Stomach smooth muscle (tissue), 2 donors: ENCODE measurements around the gene KSR1.

Experiments used
- H3K27ac ChIP-seq: one replicate; pipeline ENCODE4 v1.7.0; 2013; ENCODE audit warnings: mild to moderate bottlenecking, low read length, inconsistent platforms
- H3K27me3 ChIP-seq, 2 donors: one replicate each; pipeline ENCODE4 v1.7.0; 2013; ENCODE audit warnings: low read length in 2 of 2; ENCODE audit not compliant: insufficient read depth in 2 of 2, control insufficient read depth in 1 of 2
- H3K36me3 ChIP-seq, 2 donors: one replicate each; pipeline ENCODE4 v1.7.0; 2013; ENCODE audit warnings: low read length in 2 of 2; ENCODE audit not compliant: control insufficient read depth in 2 of 2, insufficient read depth in 2 of 2
- H3K4me1 ChIP-seq: one replicate; pipeline ENCODE4 v1.7.0; 2013; ENCODE audit warnings: low read length; ENCODE audit not compliant: control insufficient read depth, insufficient read depth
- H3K4me3 ChIP-seq, 2 donors: one replicate each; pipeline ENCODE4 v1.7.0; 2013; ENCODE audit warnings: low read length in 2 of 2
- H3K9ac ChIP-seq, 2 donors: one replicate each; pipeline ENCODE4 v1.7.0; 2013; ENCODE audit warnings: low read length in 2 of 2, mild to moderate bottlenecking in 1 of 2
- H3K9me3 ChIP-seq, 2 donors: one replicate each; pipeline ENCODE4 v1.7.0; 2013; ENCODE audit warnings: low read length in 2 of 2; ENCODE audit not compliant: control insufficient read depth in 2 of 2
- donor health status: healthy.
- donor health status: Pancreatic carcinoma.

The KSR1 gene

DNA sequence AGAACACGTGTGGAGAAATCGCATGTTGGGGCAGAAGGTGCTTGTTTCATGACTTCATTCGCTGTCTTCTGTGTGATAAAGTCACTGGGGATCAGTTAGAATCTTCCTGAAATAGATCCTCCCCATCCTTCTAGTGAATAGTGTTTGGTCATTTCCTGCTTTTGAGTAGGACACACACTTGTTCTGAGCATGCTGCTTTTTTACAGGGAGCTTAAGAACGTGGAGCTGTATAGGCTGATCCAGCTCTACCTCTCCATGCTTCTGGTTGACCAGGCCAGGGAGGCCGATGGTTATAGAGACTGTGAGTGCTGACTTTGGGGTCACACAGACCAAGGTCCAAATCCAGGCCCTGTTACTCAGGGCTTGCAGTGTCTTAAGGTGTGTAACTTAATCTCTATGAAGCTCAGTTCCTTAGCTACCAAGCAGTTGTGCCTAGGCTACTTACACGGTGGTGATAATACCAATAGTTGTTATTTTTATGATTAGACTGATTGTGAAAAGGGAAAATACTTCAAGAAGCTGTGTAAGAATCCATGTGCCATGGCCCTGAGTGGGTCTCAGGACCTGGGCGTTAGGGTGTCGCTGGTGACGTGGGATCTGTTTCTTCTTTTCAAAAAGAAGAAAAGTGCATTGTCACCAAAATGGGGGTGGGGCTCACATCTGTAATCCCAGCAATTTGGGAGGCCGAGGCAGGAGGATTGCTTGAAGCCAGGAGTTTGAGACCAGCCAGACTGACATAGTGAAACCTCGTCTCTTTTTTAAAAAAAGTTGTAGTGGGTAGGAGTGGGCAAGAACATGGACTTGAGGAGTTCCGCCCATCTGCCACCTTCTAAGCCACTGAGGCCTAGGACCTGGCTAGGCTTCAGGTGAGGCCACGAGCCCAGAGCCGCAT is 110.7 kb downstream of the KSR1 start:
- no peaks in the 10 kb centered on the region for H3K36me3 ChIP-seq
- H3K4me1 ChIP-seq = peaks cover 2% of the 10 kb centered on the region
- H3K9ac ChIP-seq = no peak overlapping the region
- no peaks in the 10 kb centered on the region for H3K27me3 ChIP-seq
- H3K4me3 ChIP-seq = no peak overlapping the region
- H3K9me3 ChIP-seq = no peaks in the 10 kb centered on the region
- H3K27ac ChIP-seq = no peak overlapping the region

DNA sequence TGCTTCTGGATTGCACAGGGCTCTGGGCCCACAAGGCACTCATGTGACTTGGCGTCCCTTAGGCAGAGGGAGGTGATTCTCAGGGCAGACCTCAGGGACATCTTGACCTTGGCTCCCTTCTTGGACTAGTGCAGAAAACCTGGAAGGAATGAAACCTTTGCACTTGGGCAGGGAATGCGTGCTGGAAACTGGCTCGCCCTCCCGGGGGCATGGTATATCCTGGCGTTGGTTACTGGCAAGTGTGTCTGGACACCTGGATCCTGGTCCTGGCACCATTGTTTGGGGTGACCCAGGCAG is 111.3 kb downstream of the KSR1 start:
- H3K27me3 ChIP-seq = no peaks in the 10 kb centered on the region
- peaks cover 2% of the 10 kb centered on the region for H3K4me1 ChIP-seq
- H3K9ac ChIP-seq = no peak overlapping the region
- no peak overlapping the region for H3K4me3 ChIP-seq
- no peaks in the 10 kb centered on the region for H3K9me3 ChIP-seq
- H3K27ac ChIP-seq = no peak overlapping the region
- H3K36me3 ChIP-seq = no peaks in the 10 kb centered on the region

DNA sequence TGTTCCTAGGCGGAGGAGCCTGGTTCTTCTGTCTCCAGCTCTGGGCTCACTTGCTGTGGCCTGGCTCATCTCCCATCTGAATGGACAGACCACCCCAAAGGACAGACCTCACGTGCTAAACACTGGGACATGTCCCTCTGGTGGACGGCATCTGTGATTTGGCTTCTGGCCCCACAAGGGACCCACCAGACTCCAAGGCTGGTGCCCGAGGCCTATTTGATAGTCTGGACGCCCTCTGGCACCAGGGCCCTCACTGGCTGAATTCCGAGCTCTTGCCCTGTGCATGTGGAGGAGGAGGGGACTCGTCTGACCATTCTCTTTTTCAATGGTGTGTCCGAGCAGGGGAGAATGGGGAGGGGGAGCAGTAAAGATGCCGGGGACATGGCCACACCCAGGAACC is 112.0 kb downstream of the KSR1 start:
- no peak overlapping the region for H3K27ac ChIP-seq
- H3K27me3 ChIP-seq = no peaks in the 10 kb centered on the region
- H3K36me3 ChIP-seq = no peaks in the 10 kb centered on the region
- peaks cover 2% of the 10 kb centered on the region for H3K4me1 ChIP-seq
- no peaks in the 10 kb centered on the region for H3K9me3 ChIP-seq
- no peak overlapping the region for H3K9ac ChIP-seq
- H3K4me3 ChIP-seq = no peak overlapping the region

DNA sequence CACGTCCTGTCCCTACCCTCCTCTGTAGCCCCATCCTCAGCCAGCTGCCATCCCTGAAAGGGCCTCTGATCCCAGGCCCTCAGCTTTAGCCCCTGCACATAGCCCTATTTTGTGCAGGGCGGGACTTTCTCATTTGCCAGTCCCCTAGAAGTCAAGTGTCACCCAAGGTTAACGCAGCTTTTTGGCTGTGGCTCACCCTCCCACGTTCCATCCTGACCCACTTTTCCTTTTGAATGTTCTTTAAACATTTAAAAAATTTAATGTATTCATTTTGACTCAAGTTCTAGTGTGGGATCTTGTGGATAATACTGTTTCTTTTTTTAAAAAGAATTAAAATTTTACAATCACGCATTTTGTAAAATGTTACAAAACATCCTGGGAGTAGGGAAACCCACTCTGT is 112.6 kb downstream of the KSR1 start:
- H3K9ac ChIP-seq = no peak overlapping the region
- no peaks in the 10 kb centered on the region for H3K27me3 ChIP-seq
- peaks cover 2% of the 10 kb centered on the region for H3K4me1 ChIP-seq
- no peaks in the 10 kb centered on the region for H3K9me3 ChIP-seq
- H3K4me3 ChIP-seq = no peak overlapping the region
- no peaks in the 10 kb centered on the region for H3K36me3 ChIP-seq
- H3K27ac ChIP-seq = no peak overlapping the region

DNA sequence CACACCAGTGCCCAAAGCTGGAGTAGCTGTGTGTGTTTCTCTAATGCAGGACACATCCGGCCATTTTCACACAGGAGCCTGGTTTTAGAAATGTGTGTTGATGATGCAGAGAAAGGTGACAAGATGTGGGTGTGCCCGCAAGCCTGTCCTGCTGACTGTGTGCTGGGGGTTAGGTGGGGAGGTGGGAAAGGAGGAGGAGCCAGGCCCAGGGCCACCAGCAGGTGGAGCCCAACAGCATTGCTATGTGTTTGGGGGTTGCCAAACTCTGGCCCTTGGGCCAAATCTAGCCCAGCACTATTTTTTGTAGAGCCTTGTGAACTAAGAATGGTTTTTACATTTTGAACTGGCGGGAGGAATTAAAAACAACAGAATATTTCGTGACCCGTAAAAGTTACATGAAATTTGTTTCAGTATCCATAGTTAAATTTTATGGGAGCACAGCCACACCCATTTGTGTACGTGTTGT is 113.0 kb downstream of the KSR1 start:
- Histone ChIP-seq H3K36me3 (no peaks in the 10 kb centered on the region), H3K4me3 (no peak overlapping the region), H3K27me3 (no peaks in the 10 kb centered on the region), H3K27ac (no peak overlapping the region), H3K9me3 (no peaks in the 10 kb centered on the region), H3K9ac (no peak overlapping the region), H3K4me1 (peaks cover 2% of the 10 kb centered on the region)

DNA sequence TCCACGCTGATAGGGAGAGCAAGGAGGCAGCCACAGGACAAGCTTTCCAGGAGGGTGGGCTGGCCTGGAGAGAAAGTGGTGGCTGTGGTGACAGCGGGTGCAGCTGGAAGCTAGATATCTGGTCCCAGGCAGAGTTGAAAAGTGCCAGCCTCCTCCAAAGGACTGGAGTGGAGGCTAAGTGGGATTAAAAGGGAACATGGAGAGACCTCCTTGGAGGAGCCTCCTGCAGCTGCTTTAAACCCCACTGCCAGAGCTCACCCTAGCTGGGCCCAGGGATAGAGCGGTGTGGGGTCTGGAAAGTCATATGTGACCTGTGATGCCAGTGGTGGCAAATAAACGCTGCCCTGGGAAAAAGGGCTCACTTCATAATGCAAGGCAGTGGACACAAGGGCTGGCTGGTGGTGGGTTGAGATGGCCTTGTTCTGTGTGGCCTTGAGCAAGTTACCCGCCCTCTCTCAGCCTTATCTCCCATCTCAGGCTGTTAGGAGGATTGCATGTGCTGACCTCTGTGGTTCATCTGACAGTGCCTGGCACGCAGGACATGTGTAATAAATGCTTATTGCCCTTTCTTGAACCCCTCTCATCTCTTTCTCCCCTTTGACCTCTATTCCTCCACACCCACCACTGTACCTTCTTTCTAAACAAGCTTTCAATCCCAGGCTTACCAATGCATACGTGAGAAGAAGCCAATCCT is 113.8 kb downstream of the KSR1 start:
- H3K27ac ChIP-seq = no peak overlapping the region
- no peak overlapping the region for H3K9ac ChIP-seq
- no peaks in the 10 kb centered on the region for H3K36me3 ChIP-seq

DNA sequence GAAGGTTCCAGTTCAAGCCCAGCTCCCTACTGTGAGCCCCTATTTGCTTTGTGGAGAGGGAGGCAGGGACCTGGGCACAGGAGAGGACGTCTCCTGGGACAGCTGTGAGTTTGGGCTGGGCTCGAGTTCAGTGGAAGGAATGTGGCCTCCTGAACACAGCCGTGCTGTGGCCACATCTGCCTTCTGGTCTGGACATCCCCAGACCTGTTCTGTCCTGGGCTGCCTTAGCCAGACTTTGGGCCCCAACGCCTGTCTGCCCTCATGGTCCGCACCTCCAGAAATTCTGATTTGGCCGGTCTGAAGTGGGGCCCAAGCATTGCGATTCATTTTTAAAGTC is 114.3 kb downstream of the KSR1 start:
- Histone ChIP-seq H3K27me3 (no peaks in the 10 kb centered on the region), H3K9ac (no peak overlapping the region), H3K4me3 (no peak overlapping the region), H3K27ac (no peak overlapping the region), H3K36me3 (no peaks in the 10 kb centered on the region), H3K4me1 (peaks cover 2% of the 10 kb centered on the region), H3K9me3 (no peaks in the 10 kb centered on the region)

More for the DNA sequence above, 113.8 kb downstream of the KSR1 start:
- Histone ChIP-seq H3K4me3 (no peak overlapping the region), H3K27me3 (no peaks in the 10 kb centered on the region), H3K9me3 (no peaks in the 10 kb centered on the region), H3K4me1 (peaks cover 2% of the 10 kb centered on the region)

DNA sequence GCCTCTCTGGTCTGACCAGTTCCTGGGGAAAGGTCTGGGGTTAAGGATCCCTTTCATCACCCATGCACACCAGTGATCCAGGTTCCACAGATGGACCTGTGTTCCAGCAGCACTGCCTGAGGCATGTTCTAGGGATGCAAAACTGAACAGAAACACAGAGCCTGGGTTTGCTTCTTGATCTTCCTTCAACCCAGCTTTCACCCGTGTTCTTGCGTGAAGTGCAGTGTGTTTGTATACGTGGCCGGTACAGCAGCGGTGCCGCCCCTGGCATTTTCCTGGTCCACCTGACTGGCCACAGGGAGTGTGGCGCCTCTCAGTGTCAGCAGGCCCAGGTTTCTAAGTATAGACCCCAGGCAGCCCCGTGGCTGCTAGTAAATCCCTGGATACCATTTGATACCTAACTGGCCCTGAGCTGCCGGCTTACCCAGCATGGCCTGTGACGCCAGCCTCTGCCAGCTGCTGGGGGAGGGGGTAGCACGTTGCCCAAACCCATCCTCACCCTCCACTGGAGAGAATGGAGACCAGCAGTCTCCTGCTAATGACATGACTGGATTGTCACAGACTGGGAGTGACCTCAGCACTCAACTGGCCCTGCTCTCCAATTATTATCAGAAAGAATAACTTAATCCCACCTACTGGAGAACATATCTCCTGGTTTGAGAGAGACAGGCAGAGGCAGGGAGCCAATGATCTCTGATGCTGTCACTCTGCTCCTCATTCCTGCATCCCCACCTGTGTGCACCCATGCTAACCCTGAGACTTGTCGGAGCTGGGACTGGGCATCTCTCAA is 115.5 kb downstream of the KSR1 start:
- Histone ChIP-seq H3K9ac (no peak overlapping the region), H3K27me3 (no peaks in the 10 kb centered on the region), H3K36me3 (no peaks in the 10 kb centered on the region), H3K9me3 (no peaks in the 10 kb centered on the region), H3K27ac (no peak overlapping the region), H3K4me1 (peaks cover 2% of the 10 kb centered on the region), H3K4me3 (no peak overlapping the region)

DNA sequence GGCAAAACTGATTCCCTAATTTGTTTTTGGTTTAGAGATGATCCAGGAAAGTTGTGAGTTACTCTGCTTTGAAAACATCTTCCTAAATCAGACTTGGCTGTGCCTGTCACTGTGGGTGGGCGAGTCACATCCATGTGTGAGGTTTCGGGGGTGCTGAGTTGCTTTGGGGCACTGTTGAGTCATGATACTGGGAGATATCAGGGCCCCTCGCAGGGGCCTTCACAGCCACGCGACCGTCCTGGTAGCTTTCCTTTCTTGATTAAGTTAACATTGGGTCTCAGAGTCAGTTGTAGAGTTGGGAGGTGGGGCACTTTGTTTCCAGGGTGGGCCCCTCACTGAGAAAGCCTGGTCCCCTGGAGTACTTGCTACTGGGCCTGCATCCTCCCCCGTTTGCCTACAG is 116.4 kb downstream of the KSR1 start:
- H3K4me3 ChIP-seq = no peak overlapping the region
- H3K9me3 ChIP-seq = no peaks in the 10 kb centered on the region
- no peaks in the 10 kb centered on the region for H3K27me3 ChIP-seq
- H3K4me1 ChIP-seq = peaks cover 6% of the 10 kb centered on the region
- H3K27ac ChIP-seq = no peak overlapping the region
- H3K9ac ChIP-seq = no peak overlapping the region
- no peaks in the 10 kb centered on the region for H3K36me3 ChIP-seq

DNA sequence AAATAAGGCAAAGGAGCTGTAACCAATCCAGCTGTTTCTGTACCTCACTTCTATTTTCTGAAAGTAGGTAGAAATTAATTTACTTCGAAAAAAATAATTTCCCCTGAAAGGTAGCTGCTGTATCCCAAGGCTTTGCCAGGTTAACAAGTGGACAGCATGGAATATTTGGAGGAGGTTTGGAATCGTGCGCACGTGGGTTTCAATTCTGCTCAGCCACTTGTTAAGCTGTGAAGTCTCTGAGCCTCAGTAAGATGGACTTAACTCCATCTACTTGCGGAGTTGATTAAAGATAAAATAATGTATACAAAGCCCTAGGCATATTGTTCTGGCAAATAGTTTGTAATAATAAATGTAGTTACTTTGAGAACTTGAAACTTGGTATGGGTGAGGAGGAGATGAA is 117.3 kb downstream of the KSR1 start:
- Histone ChIP-seq H3K4me1 (peaks cover 14% of the 10 kb centered on the region), H3K9ac (no peak overlapping the region), H3K27me3 (no peaks in the 10 kb centered on the region), H3K27ac (no peak overlapping the region), H3K4me3 (no peak overlapping the region), H3K9me3 (no peaks in the 10 kb centered on the region), H3K36me3 (no peaks in the 10 kb centered on the region)
